ENCODE data around the gene ENO3. TPM values are rescaled to one million over a fixed set of nuclear protein-coding genes. Genes with fewer than 3 reads are reported as not detected.

Gene ENO3
- polyA plus RNA-seq, 3 donors: 0.36 to 14.2 (median 0.60) TPM

DNA sequence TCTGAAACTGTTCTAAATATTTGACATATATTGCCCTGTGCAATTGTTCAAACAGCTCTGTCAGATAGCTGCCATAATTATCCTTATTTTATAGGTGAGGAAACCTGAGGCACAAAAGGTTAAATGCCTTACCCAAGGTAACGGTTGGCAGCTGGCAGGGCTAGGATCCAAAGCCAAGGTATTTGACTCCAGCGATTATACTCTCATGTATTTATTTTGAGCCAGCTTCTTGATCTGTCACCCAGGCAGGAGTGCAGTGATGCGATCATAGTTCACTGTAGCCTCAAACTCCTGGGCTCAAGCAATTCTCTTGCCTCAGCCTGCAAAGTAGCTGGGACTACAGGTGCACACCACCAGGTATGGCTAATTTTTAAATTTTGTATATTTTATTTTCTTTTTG lies 7.2 kb downstream of the ENO3 start:
- Histone ChIP-seq H3K36me3 (replicated peaks in 1 of 2; ENCODE audit: control insufficient read depth in 1 of 2, insufficient read depth in 2 of 2, low read length in 2 of 2) (peaks cover 18 to 21% of the 10 kb centered on the region in 2 donors), H4K20me1 (ENCODE audit: insufficient read depth, low read length) (no peaks in the 10 kb centered on the region), H3K9ac (ENCODE audit: insufficient read depth, low read length, poor library complexity, severe bottlenecking) (no peak overlapping the region), H2AFZ (ENCODE audit: insufficient read depth, low read depth, low read length, poor library complexity, severe bottlenecking) (no peak overlapping the region), H3K4me2 (replicated peaks; ENCODE audit: extremely low read depth, low read length, poor library complexity, severe bottlenecking) (no peak overlapping the region), H3K9me3 (replicated peaks in 1 of 2; ENCODE audit: control insufficient read depth in 1 of 2, insufficient read depth in 1 of 2, low read length in 2 of 2) (no peaks in the 10 kb centered on the region), H3K4me3 (replicated peaks in 1 of 3; ENCODE audit: low read depth in 2 of 3, low read length in 3 of 3) (no peak overlapping the region), H3K27me3 (ENCODE audit: control insufficient read depth in 2 of 2, insufficient read depth in 2 of 2, low read length in 2 of 2) (no peaks in the 10 kb centered on the region), H3K4me1 (ENCODE audit: control insufficient read depth in 1 of 2, insufficient read depth in 2 of 2, low read length in 2 of 2) (peaks cover 0 to under 1% of the 10 kb centered on the region in 2 donors), H3K79me2 (ENCODE audit: insufficient read depth, low read length) (no peaks in the 10 kb centered on the region), H3K27ac (ENCODE audit: low read depth in 1 of 2, low read length in 2 of 2) (no peak overlapping the region)
- H3K9me3 Mint-ChIP-seq: no peaks in the 10 kb centered on the region
- WGBS (ENCODE audit: insufficient coverage): 97% methylated on average over 3 of the region's 3 CpGs
- H3K4me1 Mint-ChIP-seq: peaks cover 7% of the 10 kb centered on the region
- H3K4me3 Mint-ChIP-seq: no peak overlapping the region
- no peaks in the 10 kb centered on the region for H3K27me3 Mint-ChIP-seq (ENCODE audit: low read depth in 3 of 3)
- TF ChIP-seq, protein P1, sequence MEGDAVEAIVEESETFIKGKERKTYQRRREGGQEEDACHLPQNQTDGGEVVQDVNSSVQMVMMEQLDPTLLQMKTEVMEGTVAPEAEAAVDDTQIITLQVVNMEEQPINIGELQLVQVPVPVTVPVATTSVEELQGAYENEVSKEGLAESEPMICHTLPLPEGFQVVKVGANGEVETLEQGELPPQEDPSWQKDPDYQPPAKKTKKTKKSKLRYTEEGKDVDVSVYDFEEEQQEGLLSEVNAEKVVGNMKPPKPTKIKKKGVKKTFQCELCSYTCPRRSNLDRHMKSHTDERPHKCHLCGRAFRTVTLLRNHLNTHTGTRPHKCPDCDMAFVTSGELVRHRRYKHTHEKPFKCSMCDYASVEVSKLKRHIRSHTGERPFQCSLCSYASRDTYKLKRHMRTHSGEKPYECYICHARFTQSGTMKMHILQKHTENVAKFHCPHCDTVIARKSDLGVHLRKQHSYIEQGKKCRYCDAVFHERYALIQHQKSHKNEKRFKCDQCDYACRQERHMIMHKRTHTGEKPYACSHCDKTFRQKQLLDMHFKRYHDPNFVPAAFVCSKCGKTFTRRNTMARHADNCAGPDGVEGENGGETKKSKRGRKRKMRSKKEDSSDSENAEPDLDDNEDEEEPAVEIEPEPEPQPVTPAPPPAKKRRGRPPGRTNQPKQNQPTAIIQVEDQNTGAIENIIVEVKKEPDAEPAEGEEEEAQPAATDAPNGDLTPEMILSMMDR (IDR thresholded peaks at IDR 0.05): no peak
- DNase-seq: no peak
- peaks cover 26 to 45% of the 10 kb centered on the region in 2 donors for H3K36me3 Mint-ChIP-seq
- intact Hi-C loops (cut with micrococcal nuclease): no loop called here
- no peak overlapping the region for H3K27ac Mint-ChIP-seq

DNA sequence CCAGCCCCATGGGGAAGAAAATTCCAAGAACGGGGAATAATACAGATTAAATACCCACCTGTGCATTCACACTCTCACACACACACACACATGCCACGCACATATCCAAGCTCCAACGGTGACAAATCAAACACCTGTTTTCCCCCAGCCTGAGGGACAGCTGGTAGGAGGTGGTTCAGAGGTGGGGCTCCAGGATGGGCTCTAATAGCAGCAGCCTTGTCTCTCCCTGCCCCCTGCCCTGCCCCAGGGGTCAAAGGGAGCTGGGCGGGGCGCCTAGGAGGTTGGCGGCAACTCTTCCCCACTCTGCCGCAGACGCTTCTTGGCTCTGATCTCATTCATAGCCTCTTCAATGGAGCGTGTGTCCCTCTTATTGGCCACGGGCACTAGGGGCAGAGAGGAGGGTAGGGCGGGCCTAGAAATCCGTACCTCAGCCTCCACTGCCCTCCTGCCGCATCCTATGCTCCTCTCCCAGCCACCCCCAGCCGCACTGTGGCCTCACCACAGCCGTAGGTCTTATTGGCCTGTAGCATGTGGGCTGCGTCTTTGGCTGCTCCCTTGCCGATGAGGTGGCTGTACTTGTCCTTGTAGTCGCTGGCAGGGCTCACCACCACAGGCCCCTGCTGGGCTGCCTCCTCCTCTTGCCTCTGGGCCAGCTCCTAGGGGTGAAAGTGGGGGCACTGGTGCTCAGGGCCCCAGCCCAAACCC lies 8.5 kb downstream of the ENO3 start:
- Mint-ChIP-seq H3K36me3 (peaks cover 26 to 45% of the 10 kb centered on the region in 2 donors), H3K9me3 (peaks cover 0 to 2% (median 0%) of the 10 kb centered on the region in 7 donors), H3K27ac (peak overlapping the region in 1 of 7 donors; percentile 26), H3K4me1 (peaks cover 16% of the 10 kb centered on the region), H3K4me3 (no peak overlapping the region), H3K27me3 (ENCODE audit: low read depth in 3 of 3) (peaks cover 0 to 2% (median 0%) of the 10 kb centered on the region in 3 donors)
- Histone ChIP-seq H3K4me3 (replicated peaks in 1 of 3; ENCODE audit: low read depth in 2 of 3, low read length in 3 of 3) (no peak overlapping the region), H3K9me3 (replicated peaks in 1 of 2; ENCODE audit: control insufficient read depth in 1 of 2, insufficient read depth in 1 of 2, low read length in 2 of 2) (no peaks in the 10 kb centered on the region), H3K27ac (ENCODE audit: low read depth in 1 of 2, low read length in 2 of 2) (no peak overlapping the region), H3K9ac (ENCODE audit: insufficient read depth, low read length, poor library complexity, severe bottlenecking) (no peak overlapping the region), H3K4me1 (ENCODE audit: control insufficient read depth in 1 of 2, insufficient read depth in 2 of 2, low read length in 2 of 2) (peaks cover 0 to 10% of the 10 kb centered on the region in 2 donors), H2AFZ (ENCODE audit: insufficient read depth, low read depth, low read length, poor library complexity, severe bottlenecking) (no peak overlapping the region), H4K20me1 (ENCODE audit: insufficient read depth, low read length) (no peaks in the 10 kb centered on the region), H3K27me3 (ENCODE audit: control insufficient read depth in 2 of 2, insufficient read depth in 2 of 2, low read length in 2 of 2) (no peaks in the 10 kb centered on the region), H3K36me3 (replicated peaks in 1 of 2; ENCODE audit: control insufficient read depth in 1 of 2, insufficient read depth in 2 of 2, low read length in 2 of 2) (peaks cover 18 to 21% of the 10 kb centered on the region in 2 donors), H3K79me2 (ENCODE audit: insufficient read depth, low read length) (no peaks in the 10 kb centered on the region), H3K4me2 (replicated peaks; ENCODE audit: extremely low read depth, low read length, poor library complexity, severe bottlenecking) (no peak overlapping the region)
- WGBS (ENCODE audit: insufficient coverage): 95% methylated on average over 4 of the region's 18 CpGs
- TF ChIP-seq, protein P1 (IDR thresholded peaks at IDR 0.05): no peak
- intact Hi-C loops (cut with micrococcal nuclease): no loop called here
- no peak for DNase-seq

All from CD14-positive monocyte (primary cell).